ENCODE measurements around the gene IFT122.
"Not testable (repeated sequence)": the region's sequence is repeated elsewhere in the genome, so short reads cannot be mapped to it uniquely, and the experiment has no call there.

- not testable (repeated sequence) for TF ChIP-seq CTCF, POLR2AphosphoS5 (IDR thresholded peaks at IDR 0.05)
Observed at GRCh38 chr3:129413238-129413637, 26.8 kb upstream of the IFT122 start.
